Stimulated activated CD8-positive, alpha-beta memory T cell treated with anti-CD3 and anti-CD28 coated beads, Interleukin-15, amount 100 ng/mL, for 1 hour (primary cell): ENCODE data around the gene GFOD1.
A peak's percentile ranks its signal among the peaks of the same experiment; 100 is the strongest.
"Not testable (repeated sequence)": the region's sequence is repeated elsewhere in the genome, so short reads cannot be mapped to it uniquely, and the experiment has no call there.

Source experiments
- DNase-seq: peaks from one replicate; pipeline ENCODE4 v3.0.0-alpha.2; 2020; ENCODE audit warnings: low read depth

The GFOD1 gene

DNA sequence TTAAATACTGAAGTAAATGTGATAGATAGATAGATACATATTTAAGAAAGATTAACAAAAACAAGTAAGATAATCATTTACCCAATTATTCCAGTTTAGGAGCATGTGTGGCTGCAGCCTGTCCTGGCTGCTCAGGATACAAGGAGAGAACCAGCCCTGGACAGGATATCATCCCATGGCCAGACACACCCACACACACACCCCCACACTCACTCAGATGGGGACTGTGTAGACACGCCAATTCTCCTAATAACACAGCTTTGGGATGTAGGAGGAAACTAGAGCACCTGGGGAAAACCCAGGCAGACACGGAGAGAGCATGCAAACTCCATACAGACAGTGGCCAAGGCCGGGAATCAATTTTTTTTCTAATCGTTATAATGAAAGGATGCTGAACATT, 45.6 kb downstream of the GFOD1 start:
- no peak for DNase-seq

DNA sequence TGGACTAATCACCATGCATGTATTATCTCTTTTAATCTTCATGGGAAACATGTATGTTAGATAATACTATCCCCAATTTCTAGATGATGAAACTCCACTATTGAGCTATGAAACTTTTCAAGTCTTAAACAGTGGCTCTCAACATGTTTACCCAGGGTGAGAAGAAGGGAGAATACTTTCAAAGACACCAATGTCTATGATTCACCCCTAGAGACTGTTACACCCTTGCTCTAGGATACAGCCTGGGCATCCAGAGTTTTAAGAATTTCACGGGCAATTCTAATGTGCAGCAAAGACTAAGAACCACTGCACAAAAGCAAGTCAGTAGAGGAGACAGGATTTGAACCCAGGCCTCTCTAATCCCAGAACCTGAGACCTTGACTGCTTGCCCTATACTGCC, 47.8 kb downstream of the GFOD1 start:
- DNase-seq, result no peak

DNA sequence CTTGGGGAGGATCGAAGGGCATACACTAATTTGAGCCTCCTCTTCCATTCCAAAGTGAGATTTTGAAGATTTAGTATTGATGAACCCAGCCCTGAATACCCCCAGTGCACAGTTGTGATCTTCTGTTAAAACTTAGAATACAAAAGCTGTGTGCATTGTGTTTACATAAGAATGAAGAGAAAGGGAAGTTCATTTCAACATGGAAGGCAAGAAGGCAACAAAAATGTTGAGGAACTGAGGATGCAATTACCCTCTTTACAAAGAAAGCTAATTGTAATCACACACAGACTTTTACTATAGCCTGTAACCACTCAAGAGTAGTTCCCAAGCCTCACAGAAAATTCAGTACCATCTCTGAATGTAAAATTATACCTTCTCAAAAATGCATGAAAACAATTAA, 49.3 kb downstream of the GFOD1 start:
- DNase-seq, result no peak

DNA sequence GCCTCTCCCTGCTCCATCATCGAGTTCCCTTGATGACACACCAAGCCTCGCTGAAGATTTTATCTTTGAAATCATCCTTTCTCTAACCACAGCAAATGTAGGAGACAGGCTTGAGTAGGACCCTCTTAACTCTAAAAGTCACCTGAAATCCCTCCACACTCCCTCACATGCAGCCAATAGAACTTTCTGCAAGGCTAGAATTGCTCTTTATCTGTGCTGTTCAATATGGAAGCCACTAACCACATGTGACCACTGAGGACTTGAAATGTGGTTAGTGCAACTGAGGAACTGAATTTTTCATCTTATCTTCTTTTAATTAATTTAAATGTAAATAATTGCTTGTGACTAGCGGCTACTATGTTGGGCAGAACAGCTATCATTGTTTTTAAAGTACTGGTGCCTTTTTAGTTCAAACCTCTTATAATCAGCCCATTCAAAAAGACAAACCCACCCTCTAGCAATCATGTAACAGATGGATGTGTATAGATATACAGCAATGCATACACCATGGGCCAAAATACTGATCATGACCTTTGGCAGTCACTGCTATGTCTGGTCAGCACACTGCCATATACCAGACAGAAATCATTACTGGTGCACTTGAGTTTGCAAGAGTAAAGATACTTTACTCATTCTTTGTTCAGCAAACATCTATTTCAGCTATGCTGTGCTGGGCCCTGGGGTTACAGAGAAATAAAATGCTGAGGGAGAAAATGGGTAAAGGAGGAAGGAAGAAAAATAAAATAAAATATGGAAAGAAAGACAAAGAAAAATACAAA, 50.0 kb downstream of the GFOD1 start:
- DNase-seq, result no peak

DNA sequence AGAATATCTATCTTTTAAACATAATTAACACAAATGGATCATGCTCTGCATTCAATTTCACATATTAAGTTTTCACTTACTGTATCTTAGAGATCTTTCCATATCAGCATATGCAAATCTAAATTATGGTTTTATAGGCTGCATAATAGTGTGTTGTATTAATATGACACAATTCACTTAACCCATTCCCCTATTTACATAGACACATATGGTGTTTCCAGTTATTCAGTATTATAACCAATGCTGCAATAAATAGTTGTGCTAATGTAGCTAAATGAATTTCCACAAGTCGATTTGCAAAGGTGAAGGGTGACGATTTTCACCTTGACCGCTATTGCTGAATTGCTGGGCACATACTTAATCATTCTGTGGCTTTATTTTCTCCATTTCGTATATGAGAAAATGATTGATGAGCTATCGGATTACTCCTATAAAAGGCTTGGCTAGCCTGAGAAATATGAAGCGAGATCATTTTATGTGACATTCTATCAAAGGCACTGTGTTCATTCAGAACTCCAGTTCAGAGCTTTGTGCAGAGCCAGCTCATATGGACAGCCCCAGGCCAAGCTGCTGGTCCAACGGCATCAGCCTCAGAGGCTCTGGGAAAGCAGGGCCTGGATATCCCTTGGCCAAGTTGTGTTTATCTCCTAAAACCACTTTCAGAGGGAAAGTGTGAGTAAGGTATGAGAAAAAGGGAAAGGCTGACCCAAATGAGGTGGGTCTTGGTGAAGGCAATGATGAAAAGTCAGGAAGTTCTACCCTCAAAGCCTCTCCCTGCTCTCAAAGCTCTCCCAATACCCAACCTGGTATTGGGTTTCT, 50.8 kb downstream of the GFOD1 start:
- DNase-seq, result no peak

DNA sequence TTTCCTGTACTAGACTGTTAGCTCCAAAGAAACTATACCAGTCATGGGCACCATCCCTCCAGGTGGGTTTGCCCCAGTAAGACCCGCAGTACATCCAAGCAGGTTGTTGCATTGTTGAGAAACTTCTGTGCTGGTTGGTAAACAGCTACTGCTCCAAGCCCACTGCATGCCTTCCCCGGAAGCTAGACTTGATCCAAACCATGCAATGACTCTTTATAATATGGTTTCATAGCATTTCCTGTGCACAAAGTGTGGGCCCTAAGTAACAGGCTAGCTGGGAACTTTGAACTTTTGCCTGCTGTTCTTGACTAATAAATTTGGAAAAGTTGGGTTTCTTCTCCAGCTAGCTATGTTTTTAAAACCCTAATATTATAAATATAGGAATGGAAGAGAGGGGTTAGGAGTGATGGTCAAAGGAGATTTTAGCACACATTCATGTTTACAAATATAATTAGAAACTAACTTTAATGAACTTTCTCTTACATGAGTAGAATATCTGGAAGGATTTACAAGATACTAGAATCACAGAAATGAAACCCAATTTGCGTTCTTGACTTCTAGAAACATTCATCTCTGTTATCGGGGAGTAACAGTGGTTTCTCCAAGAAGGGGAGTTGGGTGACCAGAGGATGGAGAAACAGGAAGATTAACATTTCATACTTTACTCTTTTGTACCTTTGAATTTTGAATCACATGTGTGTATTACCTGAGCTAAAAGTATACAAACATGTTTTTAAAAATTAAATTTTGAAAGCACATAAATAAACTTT, 51.7 kb downstream of the GFOD1 start:
- DNase-seq, result no peak

DNA sequence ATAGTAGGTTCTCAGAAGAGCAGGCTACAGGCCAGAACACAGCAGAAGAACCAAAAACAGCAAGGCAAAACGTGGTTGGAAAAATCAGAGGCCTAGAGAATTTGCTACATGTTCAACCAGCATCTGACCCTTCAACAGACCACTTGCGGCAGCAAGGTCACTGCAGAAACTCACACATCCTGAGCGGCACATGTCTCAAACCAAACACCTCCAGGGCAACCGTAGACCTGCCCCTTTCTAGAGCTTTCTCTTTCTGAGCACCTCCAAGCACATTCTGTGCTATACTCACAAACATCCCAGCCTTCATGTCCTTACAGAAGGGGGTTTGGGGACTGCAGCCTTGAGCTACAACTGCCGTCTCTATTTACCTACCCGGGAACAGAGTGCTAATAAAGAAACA, 52.6 kb downstream of the GFOD1 start:
- DNase-seq, result no peak

DNA sequence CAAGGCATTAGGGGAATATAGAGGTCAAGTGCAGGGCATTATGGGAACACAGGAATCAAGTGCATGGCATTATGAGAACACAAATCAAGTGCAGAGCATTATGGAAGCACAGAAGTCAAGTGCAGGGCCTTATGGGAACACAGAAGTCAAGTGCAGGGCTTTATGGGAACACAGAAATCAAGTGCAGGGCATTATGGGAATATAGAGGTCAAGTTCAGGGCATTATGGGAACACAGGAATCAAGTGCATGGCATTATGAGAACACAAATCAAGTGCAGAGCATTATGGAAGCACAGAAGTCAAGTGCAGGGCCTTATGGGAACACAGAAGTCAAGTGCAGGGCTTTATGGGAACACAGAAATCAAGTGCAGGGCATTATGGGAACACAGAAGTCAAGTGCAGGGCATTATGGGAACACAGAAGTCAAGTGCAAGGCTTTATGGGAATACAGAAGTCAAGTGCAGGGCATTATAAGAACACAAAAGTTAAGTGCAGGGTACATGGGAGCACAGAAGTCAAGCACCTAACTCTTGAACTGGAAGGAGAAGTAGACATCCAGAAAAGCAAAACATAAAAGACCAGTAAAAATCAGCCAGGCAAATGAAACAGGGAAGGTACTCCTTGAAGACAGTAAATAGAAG, 53.1 kb downstream of the GFOD1 start:
- DNase-seq, result not testable (repeated sequence)

DNA sequence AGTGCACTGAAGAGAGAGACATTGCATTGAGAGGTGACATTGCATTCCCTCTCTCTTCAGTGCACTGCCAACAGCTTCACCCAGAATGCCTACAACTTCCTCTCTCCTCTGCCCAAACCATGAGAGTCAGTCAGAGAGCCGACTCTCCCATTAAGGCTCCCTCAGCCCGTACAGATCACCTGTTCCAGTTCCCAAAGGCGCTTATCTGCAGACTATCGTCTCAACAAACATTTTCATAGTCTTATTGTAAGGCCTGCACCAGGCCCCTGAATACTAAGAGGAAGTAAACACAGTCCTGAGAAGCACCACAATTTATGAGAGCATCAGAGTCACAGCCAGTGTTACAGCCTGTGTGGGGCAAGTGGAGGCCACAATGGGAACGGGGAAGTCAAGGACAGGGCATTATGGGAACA, 53.7 kb downstream of the GFOD1 start:
- DNase-seq, result no peak

DNA sequence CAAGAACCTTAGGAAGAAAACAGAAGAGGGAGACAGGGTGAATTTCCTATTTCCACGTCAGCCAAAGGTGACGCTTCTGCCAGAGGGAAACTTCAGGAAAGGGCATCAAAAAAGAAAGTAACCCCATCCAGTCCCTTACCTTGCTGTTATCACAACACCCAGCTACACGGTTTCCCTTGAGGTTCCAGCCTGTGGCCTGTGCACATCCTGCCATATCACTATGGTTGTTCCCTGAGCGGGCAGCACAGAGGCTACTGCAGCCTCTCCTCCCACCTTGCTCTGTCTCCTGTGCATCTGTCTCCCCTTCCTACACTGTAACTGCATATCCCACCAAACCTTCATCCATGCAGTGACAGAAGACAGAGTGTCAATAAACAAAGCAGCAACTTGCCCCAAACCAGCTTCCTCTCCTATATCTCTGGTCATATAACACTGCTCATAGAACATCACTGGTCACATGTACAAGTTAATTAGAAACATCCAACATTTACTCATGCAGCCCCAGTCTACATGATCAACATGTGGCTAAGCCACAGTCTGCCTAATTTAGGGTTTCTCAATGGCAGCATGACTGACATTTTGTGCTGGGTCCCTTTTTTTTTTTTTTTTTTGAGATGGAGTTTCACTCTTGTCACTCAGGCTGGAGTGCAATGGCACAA, 54.7 kb downstream of the GFOD1 start:
- no peak for DNase-seq

DNA sequence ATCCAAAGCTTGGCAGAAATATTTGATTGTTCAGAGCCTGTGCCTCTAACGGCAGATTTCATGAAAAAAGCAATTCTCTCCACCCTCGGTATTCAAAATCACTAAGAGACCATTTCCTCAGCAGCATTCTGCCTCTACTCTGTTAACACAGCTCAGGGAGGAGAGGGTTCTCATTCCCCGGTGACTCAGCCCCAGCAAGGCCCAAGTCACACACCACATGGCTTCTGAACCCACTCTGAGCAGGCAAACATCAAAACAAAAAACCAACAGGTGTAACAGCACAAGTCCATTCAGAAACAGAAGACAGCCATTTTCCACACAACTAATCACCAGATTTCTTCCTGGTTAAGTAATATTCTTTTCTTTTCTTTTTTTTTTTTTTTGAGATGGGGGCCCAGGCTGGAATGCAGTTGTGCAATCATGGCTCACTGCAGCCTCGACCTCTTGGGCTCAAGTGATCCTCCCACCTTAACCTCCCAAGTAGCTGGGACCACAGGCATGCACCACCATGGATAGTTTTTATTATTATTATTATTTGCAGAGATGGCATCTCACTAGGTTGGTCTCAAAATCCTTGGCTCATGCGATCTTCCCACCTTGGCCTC, 55.4 kb downstream of the GFOD1 start:
- DNase-seq, result no peak

DNA sequence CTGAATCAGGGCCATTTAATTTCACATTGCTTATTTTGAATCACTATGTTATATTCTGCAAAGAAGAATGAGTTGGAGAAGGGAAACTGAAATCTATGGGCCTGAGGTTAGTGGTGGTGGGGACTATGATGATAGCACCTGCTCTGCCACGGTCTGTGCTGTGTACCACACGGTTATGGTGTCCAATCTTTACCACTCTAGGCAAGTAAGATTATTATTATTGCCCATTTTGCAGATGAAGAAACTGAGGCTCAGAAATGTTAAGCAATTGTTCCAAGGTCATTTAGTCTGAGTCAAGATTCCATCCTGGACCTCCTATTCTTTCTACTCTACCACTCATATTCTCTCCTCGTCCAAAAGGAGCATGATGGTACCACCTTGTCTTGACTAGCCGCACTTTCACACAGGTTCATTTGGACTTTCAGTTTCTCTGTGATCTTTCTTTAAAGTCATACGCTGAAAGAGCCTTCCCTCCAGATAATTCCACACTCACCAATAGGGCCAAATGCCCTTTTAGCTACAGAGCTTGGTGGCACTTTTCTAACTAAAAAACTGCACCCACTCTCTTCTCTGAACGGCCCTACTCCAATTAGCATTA, 56.2 kb downstream of the GFOD1 start:
- no peak for DNase-seq

DNA sequence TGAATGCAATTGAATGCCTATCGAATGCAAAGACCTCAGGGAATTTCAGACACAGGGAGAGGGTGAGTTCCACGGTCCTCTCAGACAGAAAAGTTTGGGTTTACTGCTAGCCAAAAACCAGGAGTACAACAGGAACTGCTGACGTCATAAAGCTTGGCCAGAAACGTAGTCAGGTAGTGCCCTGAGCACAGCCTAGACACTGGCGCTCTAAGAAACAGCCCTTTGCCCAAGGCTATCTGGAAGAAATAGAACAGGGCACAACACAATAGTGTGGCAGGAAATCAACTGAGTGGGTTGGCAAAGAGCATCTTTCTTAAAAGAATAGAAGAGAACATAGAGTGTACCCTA, 58.0 kb downstream of the GFOD1 start:
- no peak for DNase-seq

DNA sequence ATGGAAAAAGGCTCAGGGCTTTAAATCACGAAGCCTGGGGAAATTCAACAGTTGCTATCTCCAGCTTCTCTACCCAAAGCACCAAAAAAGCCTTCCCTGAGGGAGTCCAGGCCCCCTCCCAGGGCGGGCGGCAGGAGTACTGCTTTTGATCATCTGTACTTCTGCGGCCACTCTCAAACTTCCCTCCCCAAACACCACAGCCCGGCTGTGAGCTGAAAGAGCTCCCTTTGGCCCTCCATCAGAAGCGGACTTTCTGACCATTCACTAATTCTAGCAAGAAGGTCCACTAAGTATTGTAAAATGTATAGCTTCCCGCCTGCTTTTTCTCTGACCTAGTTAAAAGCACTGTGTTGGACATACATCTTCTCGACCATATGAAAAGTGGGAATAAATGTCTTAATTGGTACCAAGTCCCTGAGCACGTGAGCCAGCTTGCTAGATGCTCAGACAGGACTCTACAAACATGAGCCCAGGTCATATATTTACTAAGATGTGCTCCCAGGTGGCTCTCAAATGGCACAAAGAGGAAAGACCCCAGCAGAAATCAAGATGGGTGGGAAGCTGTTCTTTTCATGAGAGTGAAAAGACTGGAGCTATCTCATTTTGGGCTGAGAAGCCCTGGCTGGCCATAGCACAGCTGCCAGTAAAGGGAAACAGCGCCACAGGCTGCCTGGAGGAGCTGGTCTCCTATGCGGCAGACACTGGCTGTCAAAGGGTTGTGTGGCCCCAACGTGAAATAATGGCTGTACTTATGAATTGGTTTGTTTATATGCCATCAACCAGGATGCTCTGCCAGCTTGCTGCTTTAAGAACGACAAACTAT, 58.6 kb downstream of the GFOD1 start:
- DNase-seq, result no peak

DNA sequence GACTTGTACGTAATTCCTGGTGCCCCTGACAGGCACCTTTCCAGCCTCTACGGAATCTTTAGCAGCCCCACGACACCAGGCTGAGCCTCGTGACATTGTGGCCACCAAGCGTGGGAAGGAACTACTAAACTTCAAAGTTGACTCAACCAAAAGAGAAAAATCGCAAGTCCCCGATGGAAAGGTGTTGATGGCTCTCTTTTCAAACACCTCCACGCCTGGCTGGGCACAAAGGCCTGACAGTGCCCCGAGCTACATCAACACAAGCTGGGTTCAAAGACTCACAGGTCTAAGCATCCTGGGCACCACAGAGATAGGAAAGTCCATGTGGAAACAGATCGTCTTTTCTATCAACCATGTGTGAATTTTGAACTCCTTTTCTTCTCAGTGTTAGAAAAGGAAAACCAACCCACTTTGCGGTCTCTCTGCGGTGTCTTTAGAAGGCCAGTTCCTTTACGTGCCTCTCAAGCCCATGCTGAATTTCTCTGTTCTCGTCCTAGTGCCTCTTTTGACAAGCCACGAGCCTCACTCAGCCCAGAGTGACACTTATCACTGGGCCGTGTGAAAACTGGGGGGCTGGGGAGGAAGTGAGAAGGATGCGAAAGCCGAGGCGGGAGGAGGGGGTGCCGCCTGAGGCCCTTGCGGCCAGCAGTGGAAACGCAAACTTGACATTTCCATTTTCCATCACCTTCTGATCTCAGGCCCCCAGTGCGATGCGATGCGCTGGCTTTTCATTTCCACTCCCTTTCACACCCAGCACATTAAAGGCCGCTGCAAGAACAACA, 59.4 kb downstream of the GFOD1 start:
- DNase-seq, result peak; percentile 42

DNA sequence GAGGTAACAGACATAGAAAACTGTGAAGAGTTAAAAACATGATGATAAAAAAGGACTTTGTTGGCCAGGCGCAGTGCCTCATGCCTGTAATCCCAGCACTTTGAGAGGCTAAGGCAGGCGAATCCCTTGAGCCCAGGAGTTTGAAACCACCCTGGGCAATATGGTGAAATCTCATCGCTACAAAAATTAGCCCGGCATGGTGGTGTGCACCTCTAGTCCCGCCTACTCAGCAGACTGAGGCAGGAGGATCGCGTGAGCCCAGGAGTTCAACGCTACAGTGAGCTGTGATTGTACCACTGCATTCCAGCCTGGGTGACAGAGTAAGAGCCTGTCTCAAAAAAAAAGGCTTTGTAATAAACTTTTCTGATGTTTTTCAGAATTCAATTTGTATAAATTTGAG, 60.1 kb downstream of the GFOD1 start:
- DNase-seq, result no peak

DNA sequence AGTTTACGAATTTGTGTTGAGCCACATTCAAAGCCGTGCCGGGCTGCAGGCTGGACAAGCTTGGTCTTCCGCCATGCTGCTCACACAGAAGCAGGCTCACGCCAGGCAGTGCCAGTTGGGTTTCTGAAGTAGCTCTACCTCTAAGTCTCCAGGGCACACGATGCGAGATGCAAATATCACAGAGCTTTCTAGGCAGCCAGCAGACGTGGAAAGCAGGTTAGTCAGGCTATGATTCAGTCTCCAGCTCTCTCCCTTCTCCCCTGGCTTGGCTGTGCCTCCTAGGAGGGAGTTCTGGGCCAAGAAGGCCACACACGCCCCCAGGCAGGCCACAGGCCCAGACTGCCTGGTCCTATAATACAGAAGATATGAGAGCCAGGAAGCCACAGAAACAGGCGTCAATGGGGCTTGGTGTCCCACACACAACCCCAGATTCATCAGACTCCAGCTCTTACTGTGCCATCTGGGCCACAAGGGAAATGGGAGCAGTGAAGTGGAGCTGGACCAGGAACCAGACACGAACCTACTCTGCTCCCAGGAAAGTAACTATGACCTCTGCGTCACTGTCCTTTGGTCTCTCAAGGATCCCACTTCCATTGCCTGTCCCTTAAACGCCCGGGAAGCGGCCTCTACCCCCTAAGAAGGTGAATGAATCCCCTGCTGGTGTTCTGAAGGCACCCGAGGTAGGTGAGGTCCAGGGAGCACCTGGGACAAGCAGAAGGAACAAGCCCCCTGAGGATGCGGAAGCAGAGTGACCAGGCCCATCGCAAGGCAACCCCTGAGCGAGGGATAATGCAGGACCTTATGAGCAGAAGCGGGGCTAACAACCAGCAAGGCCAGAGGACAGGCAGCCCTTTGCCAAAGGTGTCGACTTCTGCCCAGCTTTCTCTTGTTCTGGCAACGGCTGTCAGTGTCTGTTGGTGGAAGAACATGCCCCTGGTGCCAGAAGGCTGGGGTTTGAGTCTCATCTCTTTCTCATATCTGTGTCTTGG, 61.2 kb downstream of the GFOD1 start:
- DNase-seq, result no peak

DNA sequence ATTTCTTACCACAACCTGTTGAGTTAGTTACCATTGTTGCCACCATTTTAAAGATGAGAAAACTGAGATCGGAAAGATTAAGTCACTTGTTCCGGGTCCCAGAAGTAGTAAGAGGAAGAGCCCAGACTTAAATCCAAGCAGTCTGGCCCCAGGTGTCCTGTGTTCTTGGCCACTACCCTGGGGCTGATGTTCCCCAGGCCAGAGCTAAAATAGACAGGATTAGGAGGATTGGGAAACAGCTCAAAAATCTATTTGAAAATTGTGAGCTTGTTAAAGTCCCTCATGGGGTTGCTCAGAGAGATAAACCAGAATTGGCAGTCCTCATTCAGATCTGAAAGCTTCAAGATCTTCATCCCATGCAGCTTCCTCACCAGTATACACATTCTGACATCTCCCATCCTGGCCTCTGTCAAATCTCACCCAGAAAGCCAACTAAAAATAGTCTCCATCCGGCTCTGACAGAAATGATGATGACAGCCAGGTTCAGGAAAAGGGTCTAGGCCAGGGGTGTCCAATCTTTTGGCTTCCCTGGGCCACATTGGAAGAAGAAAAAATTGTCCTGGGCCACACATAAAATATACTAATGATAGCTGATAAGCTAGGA, 62.0 kb downstream of the GFOD1 start:
- DNase-seq, result no peak
